Suprapubic skin (tissue), 4 donors: Measurements from ENCODE around the gene SCAMP4. TPM values are rescaled to one million over a fixed set of nuclear protein-coding genes. Genes with fewer than 3 reads are reported as not detected.

ENCODE experiments used
- DNase-seq, 2 donors: peaks; one replicate each; pipeline ENCODE4 v3.0.0-alpha.2; 2019; ENCODE audit warnings: low spot score in 2 of 2
- H3K27ac ChIP-seq: fragments of 200-600 bp; sonication (generic); one replicate; pipeline ENCODE4 v1.5.1; 2019
- H3K27me3 ChIP-seq: fragments of 200-600 bp; sonication (generic); one replicate; pipeline ENCODE4 v1.5.1; 2019
- H3K36me3 ChIP-seq: fragments of 200-600 bp; sonication (generic); one replicate; pipeline ENCODE4 v1.5.1; 2019
- H3K4me1 ChIP-seq: fragments of 200-600 bp; sonication (generic); one replicate; pipeline ENCODE4 v1.5.1; 2019
- H3K4me3 ChIP-seq: fragments of 200-600 bp; sonication (generic); one replicate; pipeline ENCODE4 v1.5.1; 2019; ENCODE audit warnings: mild to moderate bottlenecking
- H3K9me3 ChIP-seq: fragments of 200-600 bp; sonication (generic); one replicate; pipeline ENCODE4 v1.5.1; 2019
- EP300 ChIP-seq: sonication (generic); formaldehyde crosslinking; IDR thresholded peaks from one replicate; pipeline ENCODE4 v1.6.1; 2017; ENCODE audit warnings: antibody characterized with exemption
- POLR2A ChIP-seq, 2 donors: fragments of 450-650 bp; IDR thresholded peaks; one replicate each; pipeline ENCODE4 v1.6.1; 2017; ENCODE audit warnings: antibody characterized with exemption in 2 of 2, mild to moderate bottlenecking in 2 of 2, moderate library complexity in 2 of 2
- POLR2AphosphoS5 ChIP-seq, 3 donors: sonication (generic); formaldehyde crosslinking; IDR thresholded peaks; one replicate each; pipeline ENCODE4 v1.6.1; 2017; ENCODE audit warnings: antibody characterized with exemption in 3 of 3
- WGBS: methylation state at CpG from one replicate; pipeline ENCODE4 v1.1.5; 2018; 5-methylcytosine and 5-hydroxymethylcytosine counted together
- total RNA-seq, 4 donors: library from RNA; depleted of rRNA; stranded (reverse); fragments of >200 nt; gene quantifications; one replicate each; pipeline ENCODE4 v1.1.0, GENCODE V29; 2016
- TF ChIP-seq, protein P1 (sequence below), 2 donors: fragments of 200-600 bp in 1 of 2; fragments of 450-650 bp in 1 of 2; sonication (generic) in 1 of 2; IDR thresholded peaks; one replicate each; pipeline ENCODE4 v1.5.1; 2016 to 2019; ENCODE audit warnings: antibody characterized with exemption in 2 of 2, mild to moderate bottlenecking in 1 of 2, moderate library complexity in 1 of 2

The SCAMP4 gene
- total RNA-seq, 4 donors from 2014 or later, result 68.1 to 119 (median 103) TPM

- Histone ChIP-seq H3K36me3 (peaks cover 6% of the 10 kb centered on the region), H3K27ac (no peak overlapping the region), H3K4me1 (no peaks in the 10 kb centered on the region), H3K4me3 (no peak overlapping the region), H3K9me3 (no peaks in the 10 kb centered on the region), H3K27me3 (no peaks in the 10 kb centered on the region)
- TF ChIP-seq POLR2A (IDR thresholded peaks at IDR 0.05), result no peak
- TF ChIP-seq EP300, result no peak
- TF ChIP-seq, protein P1, sequence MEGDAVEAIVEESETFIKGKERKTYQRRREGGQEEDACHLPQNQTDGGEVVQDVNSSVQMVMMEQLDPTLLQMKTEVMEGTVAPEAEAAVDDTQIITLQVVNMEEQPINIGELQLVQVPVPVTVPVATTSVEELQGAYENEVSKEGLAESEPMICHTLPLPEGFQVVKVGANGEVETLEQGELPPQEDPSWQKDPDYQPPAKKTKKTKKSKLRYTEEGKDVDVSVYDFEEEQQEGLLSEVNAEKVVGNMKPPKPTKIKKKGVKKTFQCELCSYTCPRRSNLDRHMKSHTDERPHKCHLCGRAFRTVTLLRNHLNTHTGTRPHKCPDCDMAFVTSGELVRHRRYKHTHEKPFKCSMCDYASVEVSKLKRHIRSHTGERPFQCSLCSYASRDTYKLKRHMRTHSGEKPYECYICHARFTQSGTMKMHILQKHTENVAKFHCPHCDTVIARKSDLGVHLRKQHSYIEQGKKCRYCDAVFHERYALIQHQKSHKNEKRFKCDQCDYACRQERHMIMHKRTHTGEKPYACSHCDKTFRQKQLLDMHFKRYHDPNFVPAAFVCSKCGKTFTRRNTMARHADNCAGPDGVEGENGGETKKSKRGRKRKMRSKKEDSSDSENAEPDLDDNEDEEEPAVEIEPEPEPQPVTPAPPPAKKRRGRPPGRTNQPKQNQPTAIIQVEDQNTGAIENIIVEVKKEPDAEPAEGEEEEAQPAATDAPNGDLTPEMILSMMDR (IDR thresholded peaks at IDR 0.05), result no peak
- no peak for TF ChIP-seq POLR2AphosphoS5 (IDR thresholded peaks at IDR 0.05)
- WGBS, result 94% methylated on average over 10 of the region's 23 CpGs
- no peak for DNase-seq
Observed at GRCh38 chr19:1962674-1963073, 57.5 kb downstream of the SCAMP4 start.

DNA sequence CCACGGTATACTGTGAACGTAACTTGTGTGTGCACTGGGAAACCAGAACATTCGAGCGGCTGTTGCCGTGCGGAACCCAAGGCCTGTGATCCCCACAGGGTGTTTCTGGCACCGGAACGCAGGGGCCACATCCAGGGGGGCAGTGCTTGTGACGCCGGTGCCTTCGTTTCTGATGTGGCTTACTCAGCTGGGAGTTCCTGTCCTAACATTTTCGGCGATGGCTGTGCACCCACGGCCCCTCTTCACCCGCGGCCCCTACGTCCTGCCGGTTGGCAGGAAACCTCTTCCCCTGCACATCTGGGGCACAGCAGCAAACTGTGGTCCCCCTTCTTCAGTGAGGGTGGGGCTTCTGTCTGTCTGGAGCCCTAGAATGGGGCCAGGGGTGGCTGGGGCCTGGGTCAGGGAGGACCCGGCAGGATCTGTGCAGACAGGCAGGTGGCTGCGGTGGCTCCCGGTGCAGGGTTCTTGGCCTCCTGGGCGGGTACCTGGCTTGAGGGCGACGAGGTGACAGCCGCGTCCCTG lies 61.9 kb downstream of the SCAMP4 start:
- Histone ChIP-seq H3K27ac (no peak overlapping the region), H3K27me3 (no peaks in the 10 kb centered on the region), H3K36me3 (peaks cover 31% of the 10 kb centered on the region), H3K4me3 (no peak overlapping the region), H3K9me3 (no peaks in the 10 kb centered on the region), H3K4me1 (no peaks in the 10 kb centered on the region)
- WGBS, result 78% methylated on average over 13 of the region's 26 CpGs
- no peak for DNase-seq
- TF ChIP-seq, protein P1 (IDR thresholded peaks at IDR 0.05), result no peak
- TF ChIP-seq POLR2A (IDR thresholded peaks at IDR 0.05) (no peak), POLR2AphosphoS5 (IDR thresholded peaks at IDR 0.05) (no peak), EP300 (no peak)

DNA sequence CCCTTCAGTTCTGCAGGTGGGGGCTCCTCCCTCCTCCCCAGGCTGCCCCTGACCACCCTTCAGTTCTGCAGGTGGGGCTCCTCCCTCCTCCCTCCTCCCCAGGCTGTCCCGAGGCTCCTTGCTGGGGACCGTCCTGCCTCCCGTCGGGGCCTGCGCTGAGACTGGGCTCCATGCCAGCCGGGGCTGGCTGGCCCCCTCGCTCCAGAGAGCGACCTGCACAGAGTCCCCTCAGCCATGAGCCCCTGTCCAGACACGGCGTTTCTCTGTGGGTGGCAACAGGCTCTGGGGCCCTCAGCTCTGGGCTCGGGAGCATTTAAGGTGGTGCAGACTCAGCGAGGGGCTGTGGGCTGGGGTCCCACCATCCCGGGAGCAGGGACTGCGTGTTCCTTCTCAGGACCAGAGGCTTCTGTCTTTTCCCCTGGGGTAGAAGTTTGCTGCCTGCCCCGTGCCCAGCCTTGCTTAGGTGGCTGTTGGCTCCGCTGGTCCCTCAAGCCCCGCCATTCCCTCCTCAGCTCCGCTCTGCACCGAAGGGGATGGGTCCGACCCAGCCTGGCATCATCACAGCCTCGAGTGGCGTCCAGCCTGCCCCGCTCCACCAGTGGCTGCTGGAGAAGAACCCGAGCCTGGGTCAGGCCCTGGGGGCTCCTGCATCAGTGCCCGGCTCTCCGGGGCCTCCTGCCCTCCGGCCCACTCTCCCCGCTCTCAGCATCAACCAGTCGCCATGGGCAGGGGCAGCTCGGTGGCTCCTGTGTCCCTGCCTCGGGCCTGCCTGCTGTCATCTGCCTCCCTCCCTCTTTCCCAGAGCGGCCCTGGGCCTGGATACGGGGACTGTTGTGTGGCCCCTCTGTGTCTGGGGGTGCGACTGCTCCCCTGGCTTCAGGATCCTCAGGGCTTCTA lies 63.3 kb downstream of the SCAMP4 start:
- Histone ChIP-seq H3K4me1 (no peaks in the 10 kb centered on the region), H3K27ac (no peak overlapping the region), H3K36me3 (peaks cover 25% of the 10 kb centered on the region), H3K4me3 (no peak overlapping the region), H3K27me3 (no peaks in the 10 kb centered on the region), H3K9me3 (no peaks in the 10 kb centered on the region)
- no peak for TF ChIP-seq POLR2A (IDR thresholded peaks at IDR 0.05)
- TF ChIP-seq, protein P1 (IDR thresholded peaks at IDR 0.05), result no peak
- TF ChIP-seq POLR2AphosphoS5 (IDR thresholded peaks at IDR 0.05), result no peak
- no peak for TF ChIP-seq EP300
- no peak for DNase-seq
- WGBS, result 79% methylated on average over 23 of the region's 34 CpGs

DNA sequence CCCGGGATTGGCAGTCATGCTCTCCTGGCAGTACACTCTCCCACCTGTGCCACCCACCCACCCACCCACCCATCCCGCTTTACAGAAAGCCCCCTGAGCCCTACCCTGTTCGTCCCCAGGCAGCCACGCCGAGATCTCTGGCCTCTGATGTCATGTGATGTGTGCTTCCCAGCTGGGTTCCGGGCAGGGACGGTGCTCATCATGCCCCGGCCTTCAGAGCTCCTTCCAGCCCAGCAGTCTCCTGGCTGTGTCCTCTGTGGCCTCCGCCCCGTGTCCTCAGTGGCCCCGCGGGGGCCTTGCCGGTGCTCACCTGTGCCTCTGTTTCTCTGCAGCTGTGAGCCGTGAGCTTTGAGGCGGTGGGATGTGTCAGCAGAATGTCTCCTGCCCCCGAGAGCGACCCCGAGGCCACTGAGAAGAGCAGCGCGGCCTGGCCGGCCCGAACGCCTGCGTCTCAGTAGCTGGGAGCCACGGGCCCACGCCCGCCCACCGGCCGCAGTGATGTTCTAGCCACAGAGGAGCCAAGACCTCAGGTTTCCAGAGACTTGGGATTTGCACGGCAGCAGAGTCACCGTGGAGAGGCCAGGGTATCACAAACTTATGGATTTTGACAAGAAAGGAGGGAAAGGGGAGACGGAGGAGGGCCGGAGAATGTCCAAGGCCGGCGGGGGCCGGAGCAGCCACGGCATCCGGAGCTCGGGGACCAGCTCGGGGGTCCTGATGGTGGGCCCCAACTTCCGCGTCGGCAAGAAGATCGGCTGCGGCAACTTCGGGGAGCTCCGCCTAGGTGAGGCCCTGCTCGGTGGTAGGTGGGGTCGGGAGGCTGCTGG lies 64.2 kb downstream of the SCAMP4 start:
- Histone ChIP-seq H3K27me3 (no peaks in the 10 kb centered on the region), H3K27ac (no peak overlapping the region), H3K4me1 (no peaks in the 10 kb centered on the region), H3K4me3 (no peak overlapping the region), H3K36me3 (peaks cover 25% of the 10 kb centered on the region), H3K9me3 (no peaks in the 10 kb centered on the region)
- DNase-seq, result no peak
- TF ChIP-seq EP300 (no peak), POLR2AphosphoS5 (IDR thresholded peaks at IDR 0.05) (no peak), POLR2A (IDR thresholded peaks at IDR 0.05) (no peak)
- TF ChIP-seq, protein P1 (IDR thresholded peaks at IDR 0.05), result no peak
- 93% methylated on average over 27 of the region's 49 CpGs for WGBS
